ENCODE measurements around the gene FIG4.
"Not testable (repeated sequence)": the region's sequence is repeated elsewhere in the genome, so short reads cannot be mapped to it uniquely, and the experiment has no call there.

FIG4 gene

DNA sequence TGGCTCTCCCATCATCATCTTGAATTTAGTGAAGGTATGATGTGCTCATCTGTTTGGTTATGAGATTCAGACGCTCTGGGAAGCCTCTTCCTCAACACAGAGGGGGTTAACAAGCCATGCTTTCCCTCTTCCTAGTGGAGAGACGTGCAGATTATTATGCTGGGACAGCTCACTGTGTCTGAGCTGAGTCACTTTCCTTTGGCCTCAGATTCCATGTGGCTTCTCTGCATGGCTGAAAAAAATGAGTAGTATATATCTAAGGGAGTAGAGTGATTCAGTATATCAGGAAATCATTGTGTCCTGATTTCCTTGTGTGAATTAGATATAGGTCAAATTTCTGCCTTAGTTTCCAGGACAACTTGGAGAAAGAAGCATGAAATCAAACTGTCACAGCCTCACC is 52.6 kb downstream of the FIG4 start:
- Histone ChIP-seq H3F3A (ENCODE audit: insufficient read depth) (0 out of 2 replicates have a peak, but pooled peaks cover 4% of the 10 kb centered on the region), H3K27me3 (ENCODE audit: low read length) (no peaks in the 10 kb centered on the region), H3K9ac (ENCODE audit: low read length) (no peak overlapping the region), H3K4me2 (ENCODE audit: low read depth, low read length, poor library complexity, severe bottlenecking) (no peak overlapping the region), H3K27ac (ENCODE audit: low read depth, low read length) (no peak overlapping the region), H3K4me3 (ENCODE audit: insufficient read depth, low read length, poor library complexity, severe bottlenecking) (no peak overlapping the region), H4K20me1 (ENCODE audit: low read depth, low read length) (no peaks in the 10 kb centered on the region), H2AFZ (ENCODE audit: low read depth, low read length, severe bottlenecking) (no peak overlapping the region), H3K9me3 (ENCODE audit: insufficient read depth, low read length) (no peaks in the 10 kb centered on the region), H3K36me3 (ENCODE audit: low read length) (no peaks in the 10 kb centered on the region), H3K79me2 (ENCODE audit: insufficient read depth, low read length) (no peaks in the 10 kb centered on the region), H3K9me2 (replicated peaks; ENCODE audit: insufficient read depth, low read length) (no peaks in the 10 kb centered on the region)
- TF ChIP-seq, protein P1, sequence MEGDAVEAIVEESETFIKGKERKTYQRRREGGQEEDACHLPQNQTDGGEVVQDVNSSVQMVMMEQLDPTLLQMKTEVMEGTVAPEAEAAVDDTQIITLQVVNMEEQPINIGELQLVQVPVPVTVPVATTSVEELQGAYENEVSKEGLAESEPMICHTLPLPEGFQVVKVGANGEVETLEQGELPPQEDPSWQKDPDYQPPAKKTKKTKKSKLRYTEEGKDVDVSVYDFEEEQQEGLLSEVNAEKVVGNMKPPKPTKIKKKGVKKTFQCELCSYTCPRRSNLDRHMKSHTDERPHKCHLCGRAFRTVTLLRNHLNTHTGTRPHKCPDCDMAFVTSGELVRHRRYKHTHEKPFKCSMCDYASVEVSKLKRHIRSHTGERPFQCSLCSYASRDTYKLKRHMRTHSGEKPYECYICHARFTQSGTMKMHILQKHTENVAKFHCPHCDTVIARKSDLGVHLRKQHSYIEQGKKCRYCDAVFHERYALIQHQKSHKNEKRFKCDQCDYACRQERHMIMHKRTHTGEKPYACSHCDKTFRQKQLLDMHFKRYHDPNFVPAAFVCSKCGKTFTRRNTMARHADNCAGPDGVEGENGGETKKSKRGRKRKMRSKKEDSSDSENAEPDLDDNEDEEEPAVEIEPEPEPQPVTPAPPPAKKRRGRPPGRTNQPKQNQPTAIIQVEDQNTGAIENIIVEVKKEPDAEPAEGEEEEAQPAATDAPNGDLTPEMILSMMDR (IDR thresholded peaks at IDR 0.05; ENCODE audit: insufficient read depth, low read length, poor library complexity, severe bottlenecking): no peak
- no peak for TF ChIP-seq EZH2phosphoT487 (conservative IDR thresholded peaks at IDR 0.05; ENCODE audit: low read length)

DNA sequence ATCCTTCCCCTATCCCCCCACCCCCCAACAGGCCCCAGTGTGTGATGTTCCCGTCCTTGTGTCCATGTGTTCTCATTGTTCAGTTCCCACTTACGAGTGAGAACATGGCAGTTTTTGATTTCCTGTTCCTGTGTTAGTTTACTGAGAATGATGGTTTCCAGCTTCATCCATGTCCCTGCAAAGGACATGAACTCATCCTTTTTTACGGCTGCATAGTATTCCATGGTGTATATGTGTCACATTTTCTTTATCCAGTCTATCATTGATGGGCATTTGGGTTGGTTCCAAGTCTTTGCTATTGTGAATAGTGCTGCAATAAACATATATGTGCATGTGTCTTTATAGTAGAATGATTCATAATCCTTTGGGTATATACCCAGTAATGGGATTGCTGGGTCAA is 53.7 kb downstream of the FIG4 start:
- H3K36me3 ChIP-seq (ENCODE audit: low read length); H3K9ac ChIP-seq (ENCODE audit: low read length); H3K27me3 ChIP-seq (ENCODE audit: low read length); H3K79me2 ChIP-seq (ENCODE audit: insufficient read depth, low read length); H3K9me3 ChIP-seq (ENCODE audit: insufficient read depth, low read length); H3F3A ChIP-seq (ENCODE audit: insufficient read depth); H2AFZ ChIP-seq (ENCODE audit: low read depth, low read length, severe bottlenecking); H3K4me2 ChIP-seq (ENCODE audit: low read depth, low read length, poor library complexity, severe bottlenecking); H4K20me1 ChIP-seq (ENCODE audit: low read depth, low read length); H3K9me2 ChIP-seq (replicated peaks; ENCODE audit: insufficient read depth, low read length); H3K27ac ChIP-seq (ENCODE audit: low read depth, low read length); H3K4me3 ChIP-seq (ENCODE audit: insufficient read depth, low read length, poor library complexity, severe bottlenecking): not testable (repeated sequence)

DNA sequence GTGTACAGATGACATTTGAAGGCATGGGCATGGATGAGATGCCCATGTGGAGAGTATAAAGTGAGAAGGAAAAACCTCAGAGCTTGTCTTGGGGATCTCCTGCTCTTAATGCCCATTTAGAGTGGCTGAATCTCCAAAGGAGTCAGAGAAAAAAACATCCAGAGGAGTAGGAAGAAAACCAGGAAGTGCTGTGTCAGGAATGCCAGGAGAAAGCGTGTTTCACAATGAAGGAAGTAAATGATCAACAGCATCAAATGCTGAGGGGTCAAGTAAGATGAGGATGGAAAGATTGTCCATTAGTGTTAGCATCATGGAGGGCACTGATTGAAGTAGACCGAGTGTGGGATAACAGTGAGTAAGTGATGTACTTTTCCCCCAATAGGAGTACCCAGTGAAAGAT is 56.1 kb downstream of the FIG4 start:
- no peak overlapping the region for H3K27ac ChIP-seq (ENCODE audit: low read depth, low read length)
- H2AFZ ChIP-seq (ENCODE audit: low read depth, low read length, severe bottlenecking): no peak overlapping the region
- H3F3A ChIP-seq (ENCODE audit: insufficient read depth): 0 out of 2 replicates have a peak, but pooled peaks cover 4% of the 10 kb centered on the region
- no peak for TF ChIP-seq EZH2phosphoT487 (conservative IDR thresholded peaks at IDR 0.05; ENCODE audit: low read length)
- TF ChIP-seq, protein P1 (IDR thresholded peaks at IDR 0.05; ENCODE audit: insufficient read depth, low read length, poor library complexity, severe bottlenecking): no peak
- H3K27me3 ChIP-seq (ENCODE audit: low read length): no peaks in the 10 kb centered on the region
- no peak overlapping the region for H3K9ac ChIP-seq (ENCODE audit: low read length)
- no peak overlapping the region for H3K4me2 ChIP-seq (ENCODE audit: low read depth, low read length, poor library complexity, severe bottlenecking)
- H3K79me2 ChIP-seq (ENCODE audit: insufficient read depth, low read length): no peaks in the 10 kb centered on the region
- H3K9me2 ChIP-seq (replicated peaks; ENCODE audit: insufficient read depth, low read length): no peaks in the 10 kb centered on the region
- H3K4me3 ChIP-seq (ENCODE audit: insufficient read depth, low read length, poor library complexity, severe bottlenecking): no peak overlapping the region
- H4K20me1 ChIP-seq (ENCODE audit: low read depth, low read length): no peaks in the 10 kb centered on the region
- no peaks in the 10 kb centered on the region for H3K36me3 ChIP-seq (ENCODE audit: low read length)
- H3K9me3 ChIP-seq (ENCODE audit: insufficient read depth, low read length): no peaks in the 10 kb centered on the region

DNA sequence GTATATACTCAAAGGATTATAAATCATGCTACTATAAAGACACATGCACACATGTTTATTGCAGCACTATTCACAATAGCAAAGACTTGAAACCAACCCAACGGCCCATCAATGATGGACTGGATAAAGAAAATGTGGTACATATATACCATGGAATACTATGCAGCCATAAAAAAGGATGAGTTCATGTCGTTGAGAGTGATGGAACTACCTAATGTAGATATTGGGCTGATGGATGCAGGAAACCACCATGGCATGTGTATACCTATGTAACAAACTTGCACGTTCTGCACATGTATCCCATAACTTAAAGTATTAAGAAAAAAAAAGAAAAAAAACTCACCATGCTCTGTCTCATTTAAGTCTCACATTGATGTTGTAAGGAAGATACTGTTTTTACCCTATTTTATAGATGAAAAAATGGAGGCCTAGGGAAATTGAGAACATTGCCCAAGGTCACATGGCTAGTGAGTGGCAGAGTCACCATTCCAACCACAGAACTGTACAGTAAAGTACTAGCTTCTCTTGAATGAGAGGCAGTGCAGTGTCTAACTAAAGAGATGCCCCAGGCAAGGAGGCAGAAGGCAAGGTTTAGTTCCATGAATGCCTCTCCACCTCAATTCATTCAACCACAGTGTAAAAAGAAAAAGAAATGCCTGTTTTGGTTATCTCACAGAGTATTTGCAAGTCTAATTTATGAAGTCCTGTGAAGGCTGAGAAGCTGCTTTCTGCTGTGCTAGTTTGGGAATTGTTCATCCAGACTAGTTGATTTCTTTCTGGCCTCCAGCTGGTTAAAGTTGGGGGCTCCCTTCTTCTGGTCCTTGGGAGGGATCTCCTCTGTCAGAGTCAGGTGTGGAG is 68.2 kb downstream of the FIG4 start:
- Histone ChIP-seq H3K9me3 (ENCODE audit: insufficient read depth, low read length) (no peaks in the 10 kb centered on the region), H3F3A (ENCODE audit: insufficient read depth) (no peaks in the 10 kb centered on the region)

More for the DNA sequence above, 68.2 kb downstream of the FIG4 start:
- Histone ChIP-seq H2AFZ (ENCODE audit: low read depth, low read length, severe bottlenecking) (no peak overlapping the region), H3K4me2 (ENCODE audit: low read depth, low read length, poor library complexity, severe bottlenecking) (no peak overlapping the region), H3K27me3 (ENCODE audit: low read length) (no peaks in the 10 kb centered on the region), H3K79me2 (ENCODE audit: insufficient read depth, low read length) (no peaks in the 10 kb centered on the region), H3K4me3 (ENCODE audit: insufficient read depth, low read length, poor library complexity, severe bottlenecking) (no peak overlapping the region), H3K27ac (ENCODE audit: low read depth, low read length) (no peak overlapping the region), H3K9ac (ENCODE audit: low read length) (no peak overlapping the region), H3K36me3 (ENCODE audit: low read length) (no peaks in the 10 kb centered on the region), H3K9me2 (replicated peaks; ENCODE audit: insufficient read depth, low read length) (no peaks in the 10 kb centered on the region), H4K20me1 (ENCODE audit: low read depth, low read length) (no peaks in the 10 kb centered on the region)
- TF ChIP-seq EZH2phosphoT487 (conservative IDR thresholded peaks at IDR 0.05; ENCODE audit: low read length): no peak
- TF ChIP-seq, protein P1 (IDR thresholded peaks at IDR 0.05; ENCODE audit: insufficient read depth, low read length, poor library complexity, severe bottlenecking): no peak

Data from SU-DHL-6 (cell line).